Ramos (cell line): ENCODE measurements around the gene DGKQ.

Experiments
- in situ Hi-C: fragments of 300-500 bp; cut with MboI; formaldehyde crosslinking; loops from one replicate; pipeline ENCODE4 v1.14.3; 2022; ENCODE audit warnings: low sequenced_read_pairs; ENCODE audit not compliant: unreplicated experiment

DGKQ gene

DNA sequence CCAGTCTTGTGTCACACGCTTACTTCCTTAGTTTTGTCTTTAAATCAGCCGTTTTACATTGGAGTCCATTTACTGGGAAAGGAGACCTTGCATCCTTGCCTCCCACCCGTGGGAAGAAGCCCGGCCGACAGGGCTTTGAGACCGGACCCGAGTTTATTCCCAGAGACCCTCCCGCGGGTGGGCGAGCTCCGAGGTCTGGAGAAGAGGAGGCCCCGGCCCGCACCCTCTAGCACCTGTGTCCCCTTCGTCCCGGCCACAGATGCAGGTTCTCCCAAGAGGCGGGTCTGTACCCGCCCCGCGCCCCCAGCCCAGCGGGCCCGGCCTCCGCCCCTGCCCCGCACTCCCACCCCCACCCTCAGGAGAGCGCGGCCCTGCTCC lies 23.6 kb upstream of the DGKQ start:
- in situ Hi-C loops: no loop called here

DNA sequence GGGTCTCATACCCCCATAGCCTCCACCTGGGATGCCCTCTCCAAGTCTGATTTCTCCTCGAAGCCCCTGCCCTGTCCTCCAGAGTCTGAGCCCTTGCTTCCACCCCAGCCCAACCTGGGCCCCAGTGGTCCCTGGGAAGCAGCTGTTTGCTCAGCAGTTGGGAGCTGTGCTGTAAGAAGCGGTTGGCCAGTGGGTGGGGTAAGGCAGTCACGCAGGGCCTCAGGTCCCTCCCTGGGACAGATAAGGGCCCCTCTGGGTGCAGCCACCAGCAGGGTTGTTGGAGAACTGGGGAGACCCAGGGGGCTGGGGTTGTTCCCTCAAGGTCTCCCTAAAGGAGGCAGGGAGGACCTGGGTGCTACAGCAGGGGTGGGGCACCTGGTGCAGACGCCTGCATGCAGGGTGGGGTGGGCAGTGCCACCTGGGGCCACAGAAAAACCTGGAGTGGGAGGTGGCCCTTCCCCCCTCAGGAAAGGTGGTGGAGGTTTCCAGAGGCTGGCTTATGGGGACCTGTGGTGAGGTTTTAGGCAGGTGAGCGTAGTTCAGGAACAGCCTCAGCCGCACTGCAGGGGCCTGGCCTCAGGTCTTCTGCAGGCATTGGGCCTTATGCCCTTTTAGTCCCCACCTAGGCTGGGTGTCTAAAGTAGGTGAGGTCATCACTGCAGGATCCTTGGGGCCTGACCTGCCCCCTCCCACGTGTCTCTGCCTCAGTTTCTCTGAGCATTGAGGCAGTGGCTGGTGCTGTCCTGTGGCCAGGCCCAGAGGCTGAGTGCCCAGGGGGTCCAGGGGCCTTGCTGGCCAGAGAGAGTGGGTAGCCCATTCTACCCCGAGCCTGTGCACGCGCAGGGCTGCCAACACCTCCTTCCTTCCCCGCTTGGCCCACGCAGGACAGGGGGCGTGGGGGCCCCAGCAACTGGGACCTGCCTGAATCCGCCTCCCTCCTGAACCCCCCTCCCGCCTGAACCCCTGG lies 22.9 kb upstream of the DGKQ start:
- in situ Hi-C loops: no loop called here

DNA sequence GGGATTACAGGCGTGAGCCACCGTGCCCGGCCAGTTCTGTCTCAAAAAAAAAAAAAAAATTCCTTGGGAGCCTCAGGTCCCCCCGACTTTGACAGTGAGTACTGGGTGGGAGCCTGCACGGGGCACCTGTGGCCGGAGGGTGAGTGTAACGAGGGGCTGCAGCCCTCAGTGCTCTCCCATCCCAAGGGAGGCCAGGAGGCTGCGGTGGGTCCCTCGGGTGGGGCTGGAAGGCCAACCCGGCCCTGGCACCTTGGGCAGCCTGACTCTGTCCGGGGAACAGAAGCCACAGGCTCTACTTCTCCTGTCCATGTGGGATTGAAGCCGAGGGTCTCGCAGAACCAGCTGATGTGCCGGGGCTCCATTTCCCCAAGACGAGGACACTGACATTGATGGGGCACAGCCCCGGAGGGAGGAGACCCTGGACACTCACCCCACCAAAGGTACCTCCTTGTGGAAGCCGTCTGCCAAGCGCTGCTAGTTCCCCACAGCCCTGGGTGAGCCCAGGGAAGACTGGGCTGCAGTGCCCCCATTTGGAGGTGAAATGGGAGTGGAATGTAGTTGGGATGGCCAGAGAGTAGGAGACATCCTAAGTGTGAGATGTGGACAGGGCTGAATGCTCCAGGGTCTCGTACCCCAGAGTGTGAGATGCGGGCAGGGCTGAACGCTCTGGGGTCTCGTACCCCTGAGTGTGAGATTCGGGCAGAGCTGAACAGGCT lies 22.1 kb upstream of the DGKQ start:
- in situ Hi-C loops: no loop called here

DNA sequence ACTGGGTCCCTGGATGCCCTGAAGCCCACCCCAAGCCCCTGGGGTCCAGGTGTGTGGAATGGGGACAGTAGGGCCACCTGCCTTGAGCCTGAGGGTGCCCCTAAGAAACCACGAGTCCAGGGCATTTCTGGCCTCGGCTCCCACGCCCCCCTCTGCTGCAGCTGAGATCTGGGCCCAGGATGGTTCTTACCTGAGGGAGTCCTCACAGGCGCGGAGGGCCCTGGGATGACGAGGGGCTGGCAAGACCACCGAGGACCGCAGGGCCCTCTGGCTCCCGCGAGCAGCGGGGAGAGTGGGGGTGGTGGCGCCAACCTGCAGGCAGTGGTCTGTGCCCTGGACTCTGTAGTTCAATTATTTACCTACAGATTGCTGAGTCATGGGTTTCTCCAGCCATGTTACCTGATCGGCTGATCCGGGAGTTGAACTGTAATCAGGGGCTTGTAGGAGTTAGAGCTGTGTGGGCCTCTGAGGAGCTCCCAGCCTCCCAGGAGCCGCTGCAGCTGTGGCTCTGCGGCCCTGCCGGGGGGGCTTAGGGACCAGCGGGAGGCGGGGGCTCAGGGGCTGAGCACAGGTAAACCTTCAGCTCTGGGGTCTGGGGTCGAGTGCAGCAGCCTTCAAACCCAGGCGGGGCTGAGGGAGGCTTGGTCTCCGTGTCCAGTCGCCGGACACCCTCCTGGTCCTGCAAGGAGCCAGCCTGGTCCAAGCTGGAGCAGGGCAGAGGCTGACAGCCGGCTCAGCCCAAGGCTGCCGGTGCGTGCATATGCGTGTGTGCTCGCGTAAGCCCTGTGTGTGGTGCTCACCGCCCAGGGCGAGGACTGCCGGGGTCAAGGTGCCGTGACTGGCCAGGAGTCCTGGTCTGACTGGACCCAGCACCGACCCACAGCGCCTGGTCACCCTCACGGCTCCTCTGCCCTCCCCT lies 20.0 kb upstream of the DGKQ start, which contains the start of gene SLC26A1:
Gene SLC26A1 (minus strand): TSS at position 294 of the 919 bp plus-strand sequence. CDS start 1,701 bp downstream, outside the sequence.
- in situ Hi-C loops: no loop called here

DNA sequence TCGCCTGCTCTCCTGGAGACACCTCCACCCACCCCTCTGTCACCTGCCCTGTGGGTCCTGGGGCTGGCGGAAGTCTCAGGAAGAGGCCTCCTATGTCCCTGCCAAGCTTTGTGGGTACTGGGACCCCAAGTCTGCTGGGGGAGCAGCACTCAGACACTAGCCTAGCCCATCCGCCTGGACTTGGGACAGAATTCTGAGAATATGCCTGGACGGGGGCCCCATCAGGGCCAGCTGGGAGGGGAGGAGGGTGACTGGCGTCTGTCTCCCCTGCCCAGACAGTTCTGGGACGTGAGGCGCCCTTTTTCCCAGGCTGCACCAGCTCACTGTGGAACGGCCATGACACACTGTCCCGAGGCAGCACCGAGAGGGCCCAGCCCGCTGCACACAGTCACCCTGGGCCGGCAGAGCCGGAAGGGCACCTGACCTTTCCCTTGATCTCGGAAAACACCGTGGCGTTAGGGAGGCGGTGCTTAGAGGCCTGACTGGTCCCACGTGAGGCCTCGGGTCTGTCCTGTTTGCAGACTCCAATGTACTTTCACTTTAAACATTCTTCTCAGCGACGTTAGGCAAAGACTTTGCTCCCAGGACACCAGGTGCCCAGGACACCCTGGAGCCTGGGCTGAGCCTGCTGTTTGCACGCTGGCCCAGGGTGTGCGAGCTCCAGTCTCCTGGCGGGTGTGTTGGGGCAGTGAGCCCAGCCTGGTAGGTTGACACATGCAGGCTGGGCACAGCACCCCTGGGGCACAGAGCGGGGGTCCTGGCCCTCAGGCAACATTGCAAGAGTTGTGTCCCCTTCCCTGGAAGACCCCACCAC lies 19.1 kb upstream of the DGKQ start:
- in situ Hi-C loops: no loop called here

DNA sequence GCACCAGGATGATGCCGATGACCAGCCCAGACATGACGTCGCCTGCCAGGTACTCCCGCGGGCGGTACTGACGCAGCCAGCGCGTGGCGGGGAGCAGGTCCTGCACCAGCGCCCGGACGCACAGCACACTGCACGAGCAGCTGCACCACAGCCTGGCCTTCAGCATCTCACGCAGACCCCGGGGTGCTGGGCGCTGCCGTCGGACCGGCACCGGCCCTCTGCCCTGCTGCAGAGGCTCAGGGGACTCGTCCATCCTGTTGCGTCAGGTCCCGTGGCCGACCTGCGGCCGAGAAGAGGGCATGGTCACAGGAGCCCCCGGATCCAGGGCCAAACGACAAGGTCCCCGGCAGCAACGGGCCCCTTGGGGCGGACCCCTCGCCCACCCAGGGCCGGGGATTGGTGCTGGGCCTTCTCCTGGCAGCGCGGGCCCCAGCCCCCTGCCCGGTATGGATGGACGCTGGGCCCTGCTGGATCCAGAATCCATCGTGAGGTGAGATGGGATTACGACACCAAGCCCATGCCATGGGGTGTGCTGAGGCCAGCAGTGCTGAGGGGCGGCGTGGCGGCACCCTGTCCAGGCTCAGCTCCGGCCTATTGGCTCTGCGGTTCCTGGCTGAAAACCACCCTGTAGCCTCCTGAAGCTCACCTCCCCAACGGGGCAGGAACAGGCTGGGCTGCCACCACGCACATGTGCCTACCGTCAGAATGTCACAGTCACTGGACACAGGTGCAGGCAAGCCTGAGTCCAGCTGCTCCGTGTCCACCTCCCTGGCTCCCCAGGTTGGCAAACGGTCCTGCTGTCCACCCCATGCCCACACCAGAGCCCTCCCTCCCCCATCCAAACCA lies 18.3 kb upstream of the DGKQ start:
- in situ Hi-C loops: no loop called here

DNA sequence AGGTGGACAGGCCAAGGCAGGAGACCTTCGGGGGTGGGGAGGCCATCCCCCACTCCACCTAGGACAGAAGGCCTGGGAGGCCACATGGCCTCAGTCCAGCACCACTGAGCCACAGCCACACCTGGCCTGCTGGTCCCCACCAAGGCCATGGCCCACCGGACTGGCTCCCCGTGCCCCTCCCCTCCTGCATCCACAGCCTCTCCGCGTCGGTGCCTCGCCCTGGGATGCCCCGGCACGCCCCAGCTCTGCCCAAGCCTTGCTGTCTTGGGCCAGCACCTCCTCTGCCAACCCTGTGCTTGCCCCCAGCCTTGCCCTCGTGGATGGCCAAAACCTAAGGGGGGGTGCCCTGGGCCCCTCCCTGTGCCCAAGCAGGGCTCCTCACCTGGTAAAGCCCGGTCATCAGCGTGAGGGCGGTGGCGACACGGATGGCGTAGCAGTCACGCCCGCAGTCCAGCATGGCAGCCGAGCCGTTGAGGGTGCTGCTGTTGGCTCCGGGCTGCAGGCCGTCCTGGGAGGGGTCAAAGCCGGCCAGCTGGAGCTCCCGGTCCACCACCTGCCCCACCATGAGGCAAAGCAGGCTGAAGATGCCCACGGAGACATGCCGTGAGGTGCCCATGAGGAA lies 17.5 kb upstream of the DGKQ start:
- in situ Hi-C loops: no loop called here

DNA sequence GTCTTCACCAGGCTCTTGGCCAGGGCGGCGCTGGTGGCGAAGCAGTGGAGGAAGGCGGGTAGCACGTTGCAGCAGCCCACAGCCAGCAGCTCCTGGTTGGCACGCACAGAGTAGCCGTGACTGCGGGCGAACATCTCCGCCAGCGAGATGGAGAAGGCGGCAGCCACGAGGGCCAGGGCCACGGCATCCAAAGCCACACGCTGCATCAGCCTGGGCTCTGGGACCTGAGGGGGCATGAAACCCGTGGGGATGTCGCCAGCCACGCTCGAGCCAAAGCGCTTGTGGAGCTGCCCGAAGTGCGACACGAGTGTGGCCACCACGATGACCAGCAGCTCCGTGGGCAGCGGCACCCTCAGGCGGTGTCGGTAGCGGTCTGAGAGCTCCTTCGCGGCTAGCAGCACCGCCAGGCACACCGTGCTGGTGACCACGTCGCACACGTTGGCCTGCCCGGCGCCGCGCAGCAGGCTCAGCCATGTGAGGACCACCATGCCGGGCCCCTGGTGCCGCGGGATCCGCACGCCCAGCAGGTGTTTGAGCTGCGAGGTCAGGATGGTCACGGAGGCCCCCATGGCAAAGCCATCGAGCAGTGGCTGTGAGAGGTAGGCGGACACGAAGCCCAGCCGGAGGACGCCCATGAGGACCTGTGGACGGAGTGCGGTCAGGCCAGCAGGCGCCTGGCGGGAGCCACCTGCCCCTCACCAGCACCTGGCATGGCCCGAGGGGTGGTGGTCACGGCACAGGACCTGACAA lies 16.5 kb upstream of the DGKQ start:
- in situ Hi-C loops: no loop called here

DNA sequence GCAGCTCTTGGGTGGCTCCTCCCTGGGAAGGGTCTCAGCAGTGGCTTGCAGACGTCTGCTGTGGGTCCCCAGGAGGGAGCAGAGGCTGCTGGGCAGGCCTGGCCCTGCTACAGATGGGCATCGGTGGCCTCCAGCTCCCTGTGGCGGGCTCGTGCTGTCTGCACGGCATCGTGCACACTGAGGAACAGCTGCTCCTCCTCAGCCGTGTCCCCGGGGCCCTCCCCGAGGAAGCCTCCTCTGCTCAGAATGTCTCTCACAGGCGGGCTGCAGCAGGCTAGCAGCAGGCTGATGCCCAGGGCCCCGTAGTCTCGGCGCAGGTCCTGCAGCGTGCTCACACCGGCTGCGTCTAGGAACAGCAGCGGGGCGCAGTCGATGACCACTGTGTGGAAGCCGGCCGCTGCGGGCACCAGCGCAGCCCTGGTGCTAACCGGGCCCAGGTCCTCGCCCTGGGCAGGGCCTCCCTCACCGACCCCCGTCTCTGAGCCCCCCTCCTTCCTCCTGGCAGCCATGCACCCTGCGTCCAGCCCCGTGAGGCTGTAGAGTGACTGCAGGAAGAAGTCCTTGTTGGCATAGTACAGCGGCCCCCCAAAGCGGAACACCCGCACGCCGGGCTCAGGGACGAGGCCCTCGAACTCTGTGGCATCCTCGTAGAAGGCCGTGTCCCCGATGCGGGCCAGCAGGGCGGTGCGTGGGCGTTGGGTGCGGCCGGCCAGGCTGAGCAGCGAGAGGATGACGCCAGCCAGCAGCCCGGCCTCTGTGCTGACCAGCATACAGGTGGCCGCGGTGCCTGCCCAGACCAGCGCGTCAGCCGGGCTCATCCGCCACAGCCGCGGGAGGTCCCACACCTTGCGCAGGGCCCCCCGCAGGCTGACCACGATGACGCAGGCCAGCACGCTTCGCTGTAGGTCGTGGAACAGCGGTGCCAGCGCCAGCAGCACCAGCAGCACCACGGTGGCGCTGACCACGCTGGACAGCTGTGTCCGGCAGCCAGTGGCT lies 15.7 kb upstream of the DGKQ start:
- in situ Hi-C loops: no loop called here

DNA sequence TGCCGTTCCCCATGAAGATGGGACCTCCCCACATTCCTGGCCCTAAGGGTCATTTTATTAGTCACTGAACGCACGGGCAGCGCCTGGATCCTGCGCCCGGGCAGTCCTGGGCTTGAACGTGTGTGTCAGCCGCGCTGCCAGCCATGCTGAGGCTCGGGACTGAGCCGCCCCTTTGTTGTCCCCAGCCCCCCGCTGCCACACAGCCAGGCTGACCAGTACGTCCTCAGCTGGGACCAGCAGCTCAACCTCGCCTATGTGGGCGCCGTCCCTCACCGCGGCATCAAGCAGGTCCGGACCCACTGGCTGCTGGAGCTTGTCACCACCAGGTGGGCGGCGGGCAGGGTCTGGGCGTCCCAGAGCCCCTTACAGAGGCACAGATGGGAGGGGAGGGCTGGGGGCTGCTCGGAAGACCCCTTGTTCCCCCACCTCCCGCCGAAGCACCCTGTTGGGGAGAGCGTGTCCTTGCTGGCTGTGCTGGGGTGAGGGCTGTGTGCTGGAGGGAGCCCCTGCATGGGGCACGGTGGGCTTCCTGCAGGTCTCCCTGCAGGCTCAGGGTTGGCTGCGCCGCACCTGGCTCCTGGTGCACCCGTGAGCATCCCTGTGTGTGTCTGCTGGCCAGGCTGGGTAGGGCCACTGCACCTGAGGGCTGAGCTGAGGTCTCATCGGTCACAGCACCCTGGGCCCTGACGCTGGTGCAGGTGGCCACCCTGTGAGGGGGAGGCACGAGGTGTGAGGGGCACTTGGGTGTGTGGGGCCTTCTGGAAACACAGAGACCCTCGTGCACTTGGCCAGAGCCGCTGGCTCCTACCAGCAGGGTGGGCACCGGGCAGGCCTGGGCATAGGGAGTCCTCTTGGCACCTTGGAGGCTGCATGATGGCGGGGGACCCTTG lies 14.5 kb upstream of the DGKQ start:
- in situ Hi-C loops: no loop called here

DNA sequence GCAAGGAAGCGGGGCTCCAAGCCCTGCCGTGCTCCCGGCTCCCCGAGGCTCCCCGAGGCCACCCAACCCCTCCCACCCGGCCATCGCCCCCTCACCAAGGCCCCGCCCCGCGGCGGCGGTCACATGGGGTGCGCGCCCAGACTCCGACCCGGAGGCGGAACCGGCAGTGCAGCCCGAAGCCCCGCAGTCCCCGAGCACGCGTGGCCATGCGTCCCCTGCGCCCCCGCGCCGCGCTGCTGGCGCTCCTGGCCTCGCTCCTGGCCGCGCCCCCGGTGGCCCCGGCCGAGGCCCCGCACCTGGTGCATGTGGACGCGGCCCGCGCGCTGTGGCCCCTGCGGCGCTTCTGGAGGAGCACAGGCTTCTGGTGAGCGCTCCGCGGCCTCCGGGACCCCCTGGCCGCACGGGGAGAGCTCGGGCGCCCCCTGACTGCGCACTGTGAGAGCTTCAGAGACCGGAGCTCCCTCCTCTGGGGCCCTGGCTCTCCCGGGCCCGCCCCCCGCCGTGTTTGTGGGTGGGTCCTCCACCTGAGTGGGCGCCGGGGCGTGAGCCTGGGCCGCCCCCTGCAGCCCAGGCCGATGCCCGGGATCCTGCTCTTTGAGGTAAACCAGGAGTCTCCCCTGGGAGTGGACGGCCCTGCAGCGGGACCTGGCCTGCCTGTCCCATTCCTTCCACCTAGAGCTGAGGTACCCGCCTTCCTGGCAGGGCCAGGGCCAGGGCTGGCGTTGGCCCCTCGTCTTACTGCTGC lies 13.7 kb upstream of the DGKQ start, which contains the start of gene IDUA:
Gene IDUA (plus strand): TSS at position 166 of the 745 bp plus-strand sequence. CDS start 41 bp downstream, at position 207.
- in situ Hi-C loops: no loop called here

DNA sequence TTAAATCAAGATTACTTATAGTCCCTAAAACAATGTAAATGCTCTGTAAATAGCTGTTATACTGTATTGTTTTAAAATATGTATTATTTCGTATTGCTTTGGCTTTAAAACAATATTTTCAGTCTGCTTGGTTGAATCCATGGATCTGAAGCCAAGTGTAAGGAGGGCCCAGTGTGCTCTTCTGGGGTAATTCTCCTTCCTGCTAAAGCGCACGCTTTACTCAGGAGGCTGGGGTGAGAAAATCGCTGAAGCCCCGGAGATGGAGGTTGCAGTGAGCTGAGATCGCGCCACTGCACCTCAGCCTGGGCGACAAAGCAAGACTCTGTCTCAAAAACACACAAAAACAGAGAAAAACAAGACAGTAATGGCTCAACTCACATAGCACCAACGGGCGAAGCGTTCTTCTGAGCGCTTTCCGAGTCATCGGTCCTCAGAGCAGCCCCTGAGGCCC lies 13.1 kb upstream of the DGKQ start:
- in situ Hi-C loops: no loop called here

DNA sequence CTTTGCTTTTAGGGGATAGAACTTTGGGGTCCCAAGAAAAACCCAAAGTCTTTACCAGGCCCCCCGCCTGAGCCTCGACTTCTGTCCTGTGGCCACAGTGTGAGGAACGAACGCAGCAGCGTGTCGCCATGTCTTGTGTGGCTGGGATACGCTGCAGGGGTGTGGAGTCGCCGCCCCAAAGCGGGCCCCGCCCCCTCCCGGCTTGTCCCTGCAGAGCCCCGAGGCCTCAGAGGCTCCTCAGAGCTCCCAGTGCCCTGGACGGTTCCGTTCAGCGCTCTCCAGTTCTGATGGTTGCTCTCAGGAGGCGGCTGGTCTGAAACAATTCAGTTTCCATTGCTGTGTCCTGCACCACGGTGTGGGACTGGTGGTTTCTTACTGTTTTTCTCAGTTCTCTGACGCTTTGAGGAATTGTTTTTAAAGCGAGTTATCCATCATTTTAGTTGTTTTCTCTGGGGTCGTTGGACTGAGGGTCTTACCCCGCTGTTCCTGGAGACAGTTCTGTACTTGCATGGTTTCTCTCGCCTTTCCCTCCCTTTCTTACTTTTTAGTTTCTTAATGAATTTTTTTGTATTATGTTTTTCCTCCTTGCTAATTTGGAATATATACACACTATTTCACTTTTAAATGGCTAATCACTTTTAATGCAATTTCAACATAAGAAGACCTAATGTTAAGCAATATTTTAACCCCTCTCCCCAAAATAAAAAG lies 11.9 kb upstream of the DGKQ start:
- in situ Hi-C loops: no loop called here
